Measurements from ENCODE around the gene RTL10.
"Not testable (repeated sequence)": the region's sequence is repeated elsewhere in the genome, so short reads cannot be mapped to it uniquely, and the experiment has no call there.

The RTL10 gene

DNA sequence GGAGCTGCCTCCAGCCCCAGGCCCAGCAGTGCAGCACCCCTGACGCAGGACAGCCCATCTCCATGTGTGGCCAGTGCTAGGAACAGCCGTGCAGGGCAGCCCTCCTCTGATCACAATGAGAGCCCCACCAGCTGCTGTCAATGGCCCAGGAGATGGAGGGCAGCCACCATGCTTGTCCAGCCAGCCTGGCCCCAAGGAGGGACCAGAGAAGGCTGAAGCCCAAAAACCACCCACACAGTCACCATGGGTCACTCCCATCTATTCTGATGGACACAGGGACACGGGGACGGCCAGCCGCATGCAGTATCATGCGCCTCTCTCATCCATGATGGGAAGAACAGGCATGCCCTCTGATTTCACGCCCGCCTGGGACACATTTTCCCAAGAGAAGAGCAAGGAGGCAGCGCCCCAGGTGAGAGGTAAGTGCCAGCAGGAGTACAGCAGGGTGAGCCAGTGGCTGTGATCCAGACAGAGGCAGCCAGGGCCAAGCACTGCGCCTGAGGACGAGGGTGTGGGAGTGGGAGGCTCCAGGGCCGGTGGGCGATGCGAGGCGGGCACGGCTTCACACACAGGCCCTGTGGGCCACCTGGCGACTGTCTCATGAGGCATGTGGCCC lies 33.6 kb upstream of the RTL10 start:
- no peak for DNase-seq

DNA sequence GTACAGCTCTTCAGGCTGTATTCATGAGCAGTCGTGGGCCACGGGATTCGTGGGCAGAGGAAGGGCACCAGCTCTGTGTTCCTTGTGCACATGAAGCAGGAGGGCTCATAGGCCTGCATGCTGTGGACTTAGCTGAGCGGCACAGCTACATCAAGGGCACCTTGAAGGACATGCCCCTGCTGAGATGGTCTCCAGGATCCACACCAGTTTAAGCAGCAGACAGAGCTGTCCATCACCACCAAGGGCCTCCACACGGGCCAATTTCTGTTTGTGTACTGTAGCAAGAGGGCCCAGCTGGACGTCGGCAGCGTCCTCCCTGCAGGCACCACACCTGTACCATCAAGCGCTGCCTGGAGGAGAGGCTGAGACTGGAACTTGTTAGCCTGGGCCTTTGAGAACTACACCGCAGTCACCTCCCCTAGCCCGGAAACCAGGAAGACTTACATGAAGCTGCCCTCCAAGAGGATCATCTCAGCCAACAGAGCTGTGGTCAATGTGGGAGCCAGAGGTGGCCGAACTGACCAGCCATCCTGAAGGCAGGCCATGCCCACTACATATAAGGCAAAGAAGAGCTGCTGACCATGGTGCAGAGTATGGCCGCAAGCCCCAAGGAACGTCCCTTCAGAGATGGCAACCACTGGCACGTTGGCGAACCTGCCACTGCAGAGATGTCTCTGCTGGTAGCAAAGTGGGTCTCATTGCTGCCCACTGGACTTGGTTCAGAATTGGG lies 32.7 kb upstream of the RTL10 start:
- DNase-seq = no peak

DNA sequence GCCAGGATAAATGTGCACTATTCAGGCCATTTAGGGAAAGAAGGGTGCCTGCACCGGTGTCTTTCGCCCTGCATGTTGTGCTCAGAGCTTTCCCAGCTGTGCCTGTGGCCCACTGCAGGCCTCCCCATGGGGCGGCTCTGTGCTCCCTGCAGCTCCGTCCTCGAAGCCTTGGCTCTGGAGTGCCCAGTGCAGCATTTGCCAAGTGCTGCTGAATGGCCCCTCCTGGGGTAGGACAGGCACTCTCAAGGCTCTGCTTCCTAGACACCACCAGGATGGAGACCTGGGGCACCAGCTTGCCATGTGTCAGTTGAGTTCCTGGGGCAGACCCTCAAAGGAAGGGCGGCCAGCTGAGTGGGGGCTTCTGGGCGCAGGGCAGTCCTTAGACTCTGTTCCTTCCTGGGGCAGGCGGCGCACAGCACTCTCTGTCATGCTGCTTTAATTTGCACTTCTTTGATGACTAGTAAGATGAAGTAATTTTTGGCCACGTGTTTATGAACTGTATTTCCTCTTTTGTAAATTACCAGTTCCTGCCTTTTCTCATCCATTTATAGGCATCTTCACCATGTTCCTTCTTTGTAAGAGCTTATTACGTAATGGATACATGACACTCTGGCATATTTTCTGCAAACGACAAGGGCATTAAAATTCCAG lies 32.1 kb upstream of the RTL10 start:
- no peak for DNase-seq

DNA sequence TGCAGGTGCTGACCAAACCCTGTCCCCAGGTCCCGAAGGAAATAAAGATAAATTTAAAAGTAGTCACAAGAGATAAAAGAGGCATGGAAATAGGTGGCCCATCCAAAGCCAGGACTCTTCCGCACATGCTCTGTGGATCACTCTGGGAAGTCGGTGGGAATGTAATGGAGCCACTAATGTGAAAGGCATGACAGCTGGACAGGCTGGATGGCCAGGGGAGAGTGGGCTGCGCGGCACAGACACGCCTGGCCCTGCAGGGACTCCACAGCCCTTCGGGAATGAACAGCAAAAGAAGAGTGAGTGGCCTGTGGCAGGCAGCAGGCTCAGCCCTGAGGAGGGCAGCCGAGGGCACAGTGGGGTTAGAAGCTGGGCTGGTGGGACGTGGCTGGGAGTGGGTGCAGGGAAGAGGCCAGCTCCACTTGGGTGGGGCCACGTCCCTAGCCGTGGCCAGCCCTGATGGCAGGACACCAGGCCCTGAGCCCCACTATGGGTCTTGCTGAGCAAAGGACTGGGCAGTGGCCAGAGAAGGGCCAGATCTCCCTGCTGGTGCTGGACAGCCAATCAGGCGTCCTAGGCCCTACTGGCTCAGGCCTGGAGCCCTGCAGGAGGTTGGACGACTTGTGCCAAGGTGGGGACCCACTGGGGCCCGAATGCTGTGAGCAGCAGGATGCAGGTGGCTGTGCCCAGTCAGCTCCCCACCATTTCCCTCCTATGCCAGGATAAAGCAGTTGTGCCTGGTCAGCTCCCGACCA lies 31.3 kb upstream of the RTL10 start:
- DNase-seq = no peak

DNA sequence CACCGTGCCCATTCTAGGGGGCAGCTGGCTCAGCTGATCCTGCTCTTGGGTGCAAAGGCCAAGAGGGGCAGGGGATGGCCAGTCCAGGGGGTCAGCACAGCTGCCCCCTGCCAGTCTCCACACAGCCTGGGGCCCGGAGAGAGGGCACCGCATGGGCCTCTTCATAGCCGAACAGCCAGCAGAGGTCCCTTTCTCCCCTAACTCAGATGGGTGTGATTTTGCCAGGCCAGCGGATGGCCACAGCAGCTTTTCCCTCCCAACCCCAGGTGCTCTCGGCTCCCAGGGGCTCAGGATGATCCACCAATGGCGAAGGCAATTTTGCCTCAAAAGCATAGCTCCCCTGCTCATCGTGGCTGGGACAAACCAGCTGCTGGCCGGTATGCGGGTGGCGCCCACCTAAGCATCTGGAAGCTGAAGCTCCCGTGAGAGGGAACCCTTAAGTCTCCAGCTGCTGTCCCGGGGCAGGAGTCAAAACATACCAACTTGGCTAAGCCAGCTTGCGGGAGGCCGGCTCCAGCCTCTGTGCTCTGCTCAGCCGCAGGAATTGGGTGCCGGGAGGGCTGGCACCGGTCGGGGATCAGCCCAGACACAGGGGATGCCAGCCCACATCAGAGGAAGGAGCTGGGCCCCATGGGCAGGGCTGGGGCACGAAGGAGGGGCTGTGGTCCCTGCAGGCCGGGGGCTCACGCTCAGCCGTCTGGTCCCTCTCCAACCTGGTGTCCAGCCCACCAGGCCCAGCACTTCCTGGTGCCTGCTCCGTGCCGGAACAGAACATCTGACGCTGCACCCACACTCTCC lies 30.5 kb upstream of the RTL10 start:
- no peak for DNase-seq

DNA sequence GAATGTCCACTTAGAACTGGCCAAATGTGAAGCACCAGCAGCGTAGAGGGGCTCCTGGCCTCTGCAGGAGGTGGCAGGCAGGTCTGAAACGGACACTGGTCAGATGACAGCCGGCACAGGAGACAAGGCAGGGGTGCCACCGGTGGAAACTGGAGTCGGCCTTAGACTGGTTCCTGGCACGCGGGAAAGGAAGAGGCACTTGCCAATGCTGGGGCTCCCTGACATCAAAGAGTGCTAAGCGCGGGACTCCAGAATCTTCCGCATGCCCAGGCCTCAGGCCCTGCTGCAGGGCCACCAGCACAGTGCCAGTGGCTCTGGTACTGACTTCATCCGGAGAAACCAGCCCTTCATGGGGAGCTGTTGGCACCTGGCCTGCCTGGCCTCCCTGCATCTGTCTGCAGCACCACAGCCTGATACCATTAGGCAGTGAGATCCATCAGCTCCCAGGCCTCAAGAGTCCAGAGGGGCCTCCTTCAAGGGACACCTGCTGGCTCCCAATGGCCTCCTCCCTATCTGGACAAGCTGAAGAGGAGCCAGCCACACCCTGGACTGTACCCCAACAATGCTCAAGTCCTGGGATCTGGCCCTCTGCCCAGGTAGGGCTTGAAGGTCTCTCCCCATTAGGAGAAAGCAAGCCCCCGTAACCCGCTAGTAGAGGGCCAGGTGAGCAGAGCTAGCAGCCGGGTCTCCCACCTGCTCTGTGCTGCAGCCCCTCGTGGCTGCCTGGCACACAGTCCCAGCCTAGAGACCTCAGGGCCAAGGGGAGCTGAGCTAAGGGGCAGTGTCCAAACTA lies 29.7 kb upstream of the RTL10 start:
- no peak for DNase-seq

DNA sequence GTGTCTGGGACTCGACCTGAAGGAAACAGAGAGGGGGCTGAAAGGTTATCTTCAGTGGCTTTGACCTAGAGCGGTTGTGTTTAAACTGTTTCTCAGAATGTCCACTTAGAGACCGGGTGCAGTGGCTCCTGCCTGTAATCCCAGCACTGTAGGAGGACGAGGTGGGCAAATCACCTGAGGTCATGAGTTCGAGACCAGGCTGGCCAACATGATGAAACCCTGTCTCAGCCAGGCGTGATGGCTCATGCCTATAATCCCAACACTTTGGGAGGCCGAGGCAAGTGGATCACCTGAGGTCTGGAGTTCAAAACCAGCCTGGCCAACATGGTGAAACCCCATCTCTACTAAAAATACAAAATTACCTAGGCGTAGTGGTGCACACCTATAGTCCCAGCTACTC lies 28.8 kb upstream of the RTL10 start:
- not testable (repeated sequence) for DNase-seq

DNA sequence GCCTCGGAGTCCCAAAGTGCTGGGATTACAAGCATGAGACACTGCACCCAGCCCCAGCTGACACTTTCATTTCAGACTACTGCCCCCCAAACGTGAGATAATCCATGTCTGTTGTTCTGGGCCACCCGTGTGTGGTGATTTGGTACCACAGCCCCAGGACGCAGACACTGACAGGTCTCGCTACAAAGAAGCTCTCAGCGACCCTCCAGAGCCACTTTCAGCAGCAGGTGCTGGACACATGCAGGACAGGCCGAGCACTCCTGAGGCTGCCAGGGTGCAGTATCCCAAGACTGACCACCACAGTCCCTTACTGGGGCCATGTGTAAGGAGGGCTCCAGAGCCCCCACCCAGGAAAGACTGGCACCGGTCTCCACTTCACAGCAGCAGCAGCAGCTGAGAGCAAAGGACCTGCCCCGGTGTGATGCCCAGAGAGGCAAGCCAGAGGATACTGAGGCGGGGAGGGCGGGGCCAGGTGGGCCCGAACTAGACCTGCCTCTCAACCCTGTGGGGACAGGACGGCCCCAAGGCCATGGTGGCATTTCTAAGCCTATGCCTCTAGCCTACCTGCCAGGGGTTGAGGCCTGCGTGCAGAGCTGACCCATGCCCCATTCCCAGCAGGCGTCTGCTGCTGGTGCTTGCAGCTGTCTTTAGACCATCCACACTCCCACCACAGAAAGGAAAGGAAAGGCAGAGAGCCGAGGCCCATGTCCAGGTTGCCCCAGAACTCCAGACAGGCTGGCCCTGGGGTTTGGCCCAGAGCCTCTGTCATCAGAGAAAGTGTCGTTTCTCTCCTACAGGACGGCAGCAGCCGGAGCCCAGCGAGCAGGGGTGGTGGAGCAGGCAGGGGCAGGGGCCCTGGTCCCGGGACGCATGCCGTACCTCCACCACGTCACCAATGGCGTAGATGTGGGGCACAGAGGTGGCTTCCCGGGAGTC lies 28.0 kb upstream of the RTL10 start:
- DNase-seq = no peak

DNA sequence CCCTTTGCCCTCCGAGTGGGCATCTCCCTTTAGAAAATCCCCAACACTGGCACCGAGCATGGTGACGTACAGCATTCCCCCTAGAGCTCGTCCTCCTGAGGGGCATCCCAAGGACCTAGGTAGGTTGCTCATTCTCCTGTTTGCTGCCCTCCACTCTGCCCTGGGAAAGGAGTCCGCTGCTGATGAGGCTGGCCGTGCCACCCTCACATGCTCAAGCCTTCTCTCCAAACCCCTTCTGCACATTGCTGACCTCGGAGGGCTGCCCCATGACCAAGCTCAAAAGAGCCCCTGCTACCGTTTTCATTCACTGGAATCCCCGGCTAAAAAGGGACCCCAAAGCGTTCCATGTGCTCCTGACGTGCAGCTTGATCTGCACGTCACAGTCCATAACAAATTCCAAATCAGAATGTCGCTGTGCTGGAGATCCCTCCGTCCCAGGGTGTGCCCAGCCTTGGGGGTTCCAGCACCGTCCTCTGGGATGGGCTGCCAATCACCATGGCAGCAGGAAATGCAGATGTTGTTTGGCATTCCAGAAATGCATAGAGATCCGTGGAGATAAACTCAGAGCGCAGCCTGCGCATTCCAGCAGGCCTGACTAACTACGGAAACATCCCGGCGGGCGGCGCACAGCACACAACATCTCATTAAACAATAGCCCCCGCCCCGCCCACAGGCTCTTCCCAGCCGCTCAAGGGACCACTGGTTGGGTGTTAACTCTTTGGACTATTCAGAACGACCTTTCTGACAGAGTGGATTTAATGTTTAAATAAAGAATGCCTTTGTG lies 26.3 kb upstream of the RTL10 start:
- no peak for DNase-seq

DNA sequence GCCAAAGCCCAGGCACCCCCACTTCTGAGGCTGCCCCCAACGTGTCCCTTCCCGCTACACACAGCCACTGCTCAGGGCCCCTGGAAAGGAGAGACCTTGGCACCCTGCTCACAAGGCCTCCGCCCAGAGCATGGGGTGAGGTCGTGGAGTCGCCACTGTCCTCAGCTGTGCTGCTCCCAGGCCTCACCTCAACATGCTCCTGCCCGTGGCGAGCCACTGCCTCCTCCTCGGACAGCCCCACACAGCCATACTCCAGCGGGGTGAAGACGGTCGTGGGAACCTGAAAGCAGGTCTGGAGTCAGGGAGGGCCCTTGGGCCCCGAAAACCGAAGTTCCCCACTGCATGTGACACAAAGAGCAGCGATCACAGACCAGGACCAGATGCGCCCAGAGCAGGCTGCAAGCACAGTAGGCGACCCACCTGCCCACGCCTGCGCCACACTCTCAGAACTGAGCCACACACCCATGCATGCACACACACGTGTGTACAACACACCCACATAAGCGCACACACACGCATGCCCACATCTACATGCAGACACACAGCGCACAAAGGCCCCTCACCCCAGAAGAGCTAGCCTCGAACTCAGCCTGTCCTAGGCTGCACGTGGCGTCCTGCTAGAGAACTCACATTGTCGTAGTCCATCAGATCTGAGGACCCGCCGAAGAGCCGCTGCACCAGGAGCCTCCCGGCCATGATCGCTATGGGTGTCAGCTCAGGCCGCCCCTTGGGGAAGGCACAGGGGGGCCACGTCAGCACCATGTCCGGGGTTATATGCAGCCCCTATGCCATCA lies 25.5 kb upstream of the RTL10 start:
- DNase-seq = no peak

DNA sequence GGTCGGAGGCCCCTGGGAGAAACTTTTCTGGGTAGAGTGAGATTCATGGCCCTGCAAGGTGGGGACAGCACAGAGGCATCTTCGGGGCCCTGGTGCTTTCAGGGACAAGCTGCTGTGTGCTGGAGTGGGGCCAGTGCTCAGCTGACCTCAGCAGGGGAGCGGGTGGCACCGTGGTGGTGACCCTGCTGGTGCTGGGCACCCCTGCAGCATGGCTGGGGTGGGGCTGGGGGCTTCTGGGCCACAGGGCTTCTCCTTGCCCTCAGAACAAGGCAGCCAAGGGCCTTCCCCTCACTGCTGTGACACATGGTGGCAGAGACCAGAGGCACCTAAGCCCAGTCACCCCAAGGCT lies 24.9 kb upstream of the RTL10 start:
- DNase-seq = no peak

DNA sequence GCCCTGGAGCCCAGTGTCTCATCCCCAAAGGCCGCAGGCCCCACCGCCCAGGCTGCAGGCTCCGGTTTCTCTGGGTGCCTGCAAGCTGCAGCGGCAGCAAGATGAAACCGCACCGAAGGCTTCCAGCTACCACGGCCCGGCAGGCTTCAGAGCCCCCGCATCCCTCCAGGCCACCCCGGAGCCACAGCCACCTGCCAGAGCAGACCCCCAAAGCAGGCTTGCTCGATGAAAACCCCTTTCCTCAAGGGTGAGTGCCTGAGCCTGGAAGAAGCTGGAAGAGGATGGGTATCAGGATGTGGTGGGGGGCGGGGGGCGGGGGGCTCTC lies 24.5 kb upstream of the RTL10 start:
- DNase-seq = no peak

DNA sequence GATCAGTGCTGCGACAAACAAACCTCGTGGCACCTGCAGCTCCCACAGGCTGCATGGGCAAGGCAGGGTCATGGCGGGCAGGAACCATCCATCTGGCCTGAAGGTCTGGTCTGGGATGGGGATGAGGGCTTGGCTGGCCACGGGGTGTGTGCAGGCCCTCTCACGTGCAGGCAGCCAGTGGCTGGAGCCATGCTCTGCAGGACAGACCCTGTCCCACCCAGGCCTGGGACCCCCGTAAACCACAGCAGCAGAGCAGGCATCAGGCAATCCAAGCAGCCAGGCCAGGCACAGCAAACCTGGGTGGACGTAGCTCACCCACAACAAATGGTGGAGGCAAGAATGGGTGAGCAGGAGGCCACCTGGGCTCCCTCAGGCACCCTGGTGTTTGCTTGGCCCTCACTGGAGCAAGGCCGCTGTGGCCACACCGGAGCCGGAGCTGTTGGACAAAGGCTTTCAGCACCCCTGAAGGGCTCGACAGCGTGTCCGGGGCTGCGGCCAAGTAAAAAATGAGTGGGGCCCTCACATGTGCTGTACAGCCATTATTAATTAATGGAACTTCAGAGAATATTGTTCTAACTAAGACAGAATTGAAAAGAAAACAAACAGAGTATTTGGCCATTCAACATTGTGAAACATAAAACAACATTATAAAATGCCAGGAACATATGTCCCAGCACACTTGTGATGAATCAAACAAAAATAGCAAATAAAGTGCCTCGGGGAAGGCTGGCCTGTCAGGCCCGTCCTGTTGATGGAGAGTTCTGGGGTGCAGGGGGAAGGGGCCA lies 24.0 kb upstream of the RTL10 start:
- no peak for DNase-seq

DNA sequence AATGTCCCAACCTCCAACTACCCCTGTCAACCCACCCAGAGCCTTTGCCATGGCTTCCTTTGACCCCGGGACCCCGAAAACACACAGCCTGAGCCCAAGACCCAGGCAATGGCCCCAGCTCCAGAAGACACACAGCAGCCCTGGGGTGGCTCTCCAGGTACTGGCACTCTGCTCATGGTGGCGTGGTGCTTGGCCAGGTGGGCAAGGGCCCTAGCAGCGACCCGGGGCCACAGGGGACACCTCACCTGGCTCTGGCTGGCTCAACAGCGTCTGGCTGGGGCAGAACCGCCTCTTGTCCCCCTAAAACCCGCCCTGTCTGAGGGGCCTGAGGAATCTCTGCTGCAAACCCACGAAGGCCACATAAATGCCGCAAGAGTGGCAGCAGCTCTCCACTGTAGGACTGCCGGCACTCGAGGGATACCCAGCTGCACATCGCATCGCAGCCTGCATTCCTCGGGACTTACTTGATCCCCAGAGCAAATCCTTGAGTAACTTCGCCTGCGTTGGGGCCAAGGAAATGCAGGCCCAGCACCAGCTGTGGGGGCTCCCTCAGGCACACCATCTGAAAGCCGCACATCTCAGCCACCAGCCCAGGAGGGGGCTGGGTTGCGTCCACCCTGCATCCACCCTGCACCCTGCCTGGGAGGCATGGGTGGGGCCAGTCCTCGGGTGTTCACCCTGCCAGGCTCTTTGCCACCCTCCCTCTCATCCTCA lies 23.1 kb upstream of the RTL10 start:
- no peak for DNase-seq

DNA sequence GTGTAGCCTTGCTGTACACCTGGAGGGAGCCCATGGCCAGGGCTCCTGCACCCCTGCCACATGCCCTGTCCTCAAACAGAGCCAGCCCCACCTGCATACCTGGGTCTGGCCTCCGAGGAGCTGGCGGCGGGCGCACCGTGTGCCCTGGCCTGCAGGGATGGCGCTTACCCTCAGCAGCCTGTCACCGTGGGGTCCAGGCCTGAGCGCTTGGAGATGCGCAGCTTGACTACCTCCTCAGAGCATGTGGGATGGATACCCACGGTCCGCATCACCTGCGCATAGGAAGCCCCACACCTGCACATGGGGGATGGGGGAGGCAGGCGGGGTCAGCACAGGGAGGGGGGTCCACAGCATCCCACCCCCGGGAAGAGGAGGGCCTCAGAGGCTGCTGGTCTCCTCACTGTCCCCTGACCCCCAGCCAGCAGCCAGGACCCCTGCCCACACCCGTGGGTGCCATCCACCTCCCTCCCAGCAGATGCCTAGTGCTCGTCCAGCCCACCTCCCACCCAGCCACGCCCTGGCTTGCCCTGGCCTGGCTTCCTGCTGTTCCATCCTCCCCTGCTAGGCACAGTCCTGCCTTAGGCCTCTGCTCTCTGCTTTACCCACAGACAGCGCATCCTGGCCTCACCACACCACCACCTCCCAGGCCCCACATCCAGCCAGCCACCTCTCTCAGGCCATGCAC lies 22.4 kb upstream of the RTL10 start:
- no peak for DNase-seq

DNA sequence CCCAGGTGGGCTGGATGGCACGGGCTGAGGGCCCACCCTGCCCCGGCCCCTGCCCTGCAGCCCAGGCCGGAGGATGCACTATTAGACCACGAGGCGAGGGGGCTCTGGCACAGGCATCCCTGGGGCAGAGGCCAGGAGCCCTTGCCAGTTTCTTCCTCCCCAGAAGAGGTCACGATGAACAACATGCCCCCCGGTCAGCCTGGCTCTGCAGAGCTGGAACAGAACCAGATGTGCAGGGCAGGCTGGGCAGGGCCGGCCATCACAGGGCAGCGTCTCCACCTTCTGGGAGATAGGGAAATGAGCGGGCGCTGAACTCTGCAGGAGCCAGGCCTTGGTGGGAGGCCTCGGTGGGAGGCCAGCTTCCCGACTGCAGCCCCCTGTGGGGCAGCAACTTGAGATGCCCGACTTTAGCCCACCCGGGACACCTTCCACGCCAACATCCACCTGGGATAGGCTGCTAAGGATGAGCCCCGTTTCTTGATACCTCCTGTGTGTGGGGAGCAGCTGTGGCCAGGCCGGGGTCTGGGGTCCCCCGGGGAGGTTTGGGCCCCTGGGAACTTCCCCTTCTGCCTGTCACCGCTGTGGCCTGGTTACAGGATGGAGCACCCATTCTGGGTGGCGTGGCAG lies 21.8 kb upstream of the RTL10 start:
- no peak for DNase-seq

Data from NCI-H187 treated with DMSO at 0.1 percent for 48 hours (cell line).